NCI-H1092 (cell line): Measurements from ENCODE around the gene LRP1.

Experiments used
- DNase-seq: peaks from one replicate; lab custom pipeline; 2025; lab: John Stamatoyannopoulos, UW

Gene LRP1

DNA sequence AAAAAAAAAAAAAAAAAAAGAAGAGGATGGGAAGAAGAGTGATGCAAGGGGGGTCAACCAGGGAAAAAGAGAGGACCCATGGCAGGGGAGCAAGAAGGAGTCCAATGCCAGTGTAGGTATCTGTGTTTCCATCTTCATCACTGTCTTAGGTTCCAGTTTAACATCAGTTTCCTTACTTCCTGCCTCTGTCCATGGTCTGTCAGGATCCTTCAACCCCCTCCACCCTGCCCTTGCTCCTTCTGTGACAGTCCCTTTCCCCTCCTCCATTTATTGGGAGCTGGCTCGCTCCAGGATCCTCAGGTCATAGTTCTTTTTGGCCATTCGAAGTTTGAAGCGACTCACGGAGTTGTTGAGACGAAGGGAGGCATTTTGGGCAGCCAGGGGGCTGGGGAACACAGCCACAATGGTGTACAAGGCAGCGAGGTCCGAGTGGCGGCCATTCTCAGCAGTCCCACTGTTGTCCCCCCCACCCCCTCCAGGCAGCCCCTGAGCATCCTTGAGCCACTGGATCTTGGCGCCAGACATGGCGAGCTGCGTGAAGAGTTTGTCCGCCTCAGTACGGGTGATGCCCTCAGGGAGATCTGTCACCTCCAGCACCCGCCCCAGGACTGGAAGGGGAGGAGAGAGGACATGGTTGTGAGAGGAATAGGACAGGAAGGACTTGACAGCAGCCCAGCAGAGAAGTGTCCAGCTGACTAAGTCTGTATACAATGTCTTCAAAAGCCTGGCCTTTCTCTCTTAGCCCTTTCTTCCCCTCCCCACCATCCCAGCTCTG is 126.4 kb downstream of the LRP1 start:
- no peak for DNase-seq

DNA sequence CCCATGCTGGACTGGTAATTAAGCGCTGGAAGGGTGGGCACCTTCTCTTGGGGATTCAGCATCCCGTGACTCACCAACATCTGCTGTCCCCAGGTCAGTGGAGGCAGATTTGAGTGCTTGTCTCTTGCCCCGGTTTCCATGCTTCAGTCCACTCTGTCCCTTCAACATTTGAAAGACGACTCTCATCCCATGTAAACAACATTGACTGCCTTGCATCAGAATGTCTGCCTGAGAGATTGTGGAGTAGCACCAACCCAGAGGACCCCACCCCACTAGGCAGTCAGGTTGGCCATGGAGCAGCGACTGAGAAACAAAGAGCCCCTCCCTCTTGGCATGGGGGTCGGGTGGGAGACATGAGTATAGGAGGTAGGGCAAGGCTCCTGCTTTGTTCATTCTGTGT is 127.6 kb downstream of the LRP1 start:
- no peak for DNase-seq

DNA sequence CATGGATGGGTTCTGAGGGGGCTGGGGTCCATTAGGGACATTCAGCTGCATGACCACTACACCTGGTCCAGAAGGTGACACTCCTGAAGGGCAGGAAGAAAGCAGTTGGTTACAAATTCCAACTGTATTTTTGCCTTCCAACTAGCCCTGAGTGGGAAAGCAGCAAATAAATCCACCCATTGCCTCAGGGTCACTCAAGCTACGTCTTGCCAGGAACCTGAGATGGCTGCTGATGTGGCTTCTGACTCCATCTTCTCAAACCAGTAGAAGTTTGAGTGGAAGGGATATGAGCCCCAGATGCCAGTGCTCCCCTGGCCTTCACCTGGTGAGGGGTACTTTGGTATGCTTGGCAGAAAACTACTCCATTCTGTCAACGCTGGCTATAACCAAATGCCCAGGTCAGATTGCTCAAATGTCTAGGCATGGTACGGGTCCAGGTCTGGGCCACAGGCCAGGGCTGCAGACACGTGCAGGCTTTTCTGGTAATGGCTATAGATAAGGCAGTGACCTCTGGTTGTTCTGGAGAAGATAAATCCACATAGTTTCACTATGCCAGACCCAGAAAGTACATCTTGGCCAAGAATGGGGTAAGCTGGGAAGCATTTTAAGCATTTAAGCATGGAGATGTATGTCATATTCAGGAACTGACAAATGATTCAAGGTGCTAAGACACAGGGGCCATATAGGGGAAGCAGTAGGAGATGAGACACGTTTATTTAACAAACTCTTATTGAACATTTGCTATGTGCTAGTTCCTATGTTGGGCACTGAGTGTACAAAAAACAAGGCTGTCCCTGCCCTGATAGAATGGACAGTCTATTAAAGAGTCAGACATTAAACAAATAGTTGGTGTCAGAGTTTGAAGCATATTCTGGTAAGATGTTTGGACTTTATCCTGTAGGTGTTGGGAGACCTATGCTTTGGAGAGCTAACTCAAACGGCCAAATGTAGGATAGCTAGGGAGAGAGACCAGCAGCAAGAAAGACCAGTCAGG is 131.0 kb downstream of the LRP1 start:
- DNase-seq: no peak

DNA sequence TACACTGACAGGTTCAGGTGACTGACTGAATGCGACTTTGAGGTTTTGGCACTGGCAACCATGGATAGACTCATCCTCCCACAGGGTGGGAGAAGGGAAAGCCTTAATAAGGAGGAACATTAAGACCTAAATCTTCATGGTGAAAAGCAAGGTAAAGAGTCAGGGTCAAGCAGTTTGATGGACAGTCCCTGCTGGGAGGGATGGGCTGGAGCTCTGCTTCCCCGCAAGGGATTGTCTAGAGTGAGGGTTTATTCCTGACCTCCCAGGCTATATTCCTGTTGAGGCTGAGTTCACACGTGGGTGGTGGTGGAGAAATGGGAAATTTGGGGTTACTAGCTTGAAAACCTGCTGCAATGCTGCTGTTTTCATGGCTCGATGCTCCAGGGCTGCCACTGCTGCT is 132.1 kb downstream of the LRP1 start:
- no peak for DNase-seq

DNA sequence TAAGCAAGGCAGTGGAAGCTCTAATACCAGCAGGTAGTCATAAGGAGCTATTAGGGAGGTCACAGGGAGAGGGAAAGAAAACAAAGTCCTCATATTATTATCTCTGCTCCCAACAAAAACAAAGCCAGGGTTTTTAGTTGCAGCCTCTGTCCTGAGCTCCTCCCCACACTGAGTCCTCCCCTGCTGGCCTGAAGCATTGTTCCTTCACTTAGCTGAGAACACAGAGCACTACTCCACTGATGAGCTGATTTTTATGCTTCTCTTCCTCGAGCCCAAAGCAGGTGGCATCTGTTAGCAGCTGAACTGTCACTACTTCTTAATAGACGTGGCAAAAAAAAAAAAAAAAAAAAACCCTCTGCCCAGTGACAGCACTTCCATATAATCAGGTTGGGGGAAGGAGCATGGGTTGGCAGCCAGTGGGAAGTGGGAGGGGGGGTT is 133.2 kb downstream of the LRP1 start:
- DNase-seq: peak; percentile 73

DNA sequence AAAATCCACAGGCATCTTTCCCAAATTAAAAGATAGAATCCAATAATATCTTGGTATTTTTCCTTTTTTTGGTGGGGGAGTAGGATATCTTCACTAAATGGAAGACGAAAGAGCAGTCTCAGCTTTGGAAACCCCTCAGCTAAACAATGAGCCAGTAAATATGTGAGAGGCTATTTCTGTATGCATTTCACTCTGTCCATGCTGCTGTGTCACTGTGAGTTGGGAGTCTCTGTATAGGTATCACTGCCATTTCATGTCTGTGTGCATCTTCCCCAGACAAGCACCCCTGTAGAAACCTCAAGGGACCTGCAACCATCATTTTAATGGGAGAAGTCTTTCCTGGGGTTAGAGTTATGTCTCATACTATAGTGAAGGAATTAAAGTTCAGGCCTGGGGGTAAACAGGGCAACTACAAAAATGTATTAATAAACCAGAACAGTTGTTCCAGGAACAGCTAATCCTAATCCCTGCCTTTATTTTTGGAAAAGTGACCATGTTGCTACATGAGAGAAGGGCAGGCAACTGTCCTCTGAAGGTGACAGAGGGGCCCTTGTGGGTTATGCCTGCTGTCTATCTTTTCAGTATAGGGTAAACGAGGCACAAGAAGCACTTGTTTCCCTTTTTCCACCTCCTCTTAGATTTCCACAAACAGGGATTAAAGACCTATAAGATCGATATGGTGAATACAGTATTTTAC is 134.0 kb downstream of the LRP1 start:
- no peak for DNase-seq
